Loucy (cell line): Measurements from ENCODE around the gene ACACB.

Source experiments
- H2AFZ ChIP-seq: fragments of 200-600 bp; sonication (generic); 2 replicates; pipeline ENCODE4 v1.6.0; 2016; ENCODE audit warnings: antibody characterized with exemption, mild to moderate bottlenecking, low read length, moderate library complexity
- H3F3A ChIP-seq: fragments of 200-600 bp; 2 replicates; pipeline ENCODE4 v1.6.0; 2016; ENCODE audit warnings: antibody characterized with exemption, low read depth, mild to moderate bottlenecking
- H3K27me3 ChIP-seq: fragments of 200-600 bp; sonication (generic); 2 replicates; pipeline ENCODE4 v1.6.1; 2014; ENCODE audit warnings: low read length, mild to moderate bottlenecking; ENCODE audit not compliant: insufficient read depth, poor library complexity, severe bottlenecking
- H3K36me3 ChIP-seq: fragments of 200-600 bp; sonication (generic); 2 replicates; pipeline ENCODE4 v1.6.1; 2016; ENCODE audit warnings: low read length; ENCODE audit not compliant: insufficient read depth
- H3K4me1 ChIP-seq: fragments of 200-600 bp; sonication (generic); 2 replicates; pipeline ENCODE4 v1.5.1; 2014; ENCODE audit warnings: low read length, mild to moderate bottlenecking; ENCODE audit not compliant: insufficient read depth, poor library complexity, severe bottlenecking
- H3K4me2 ChIP-seq: fragments of 200-600 bp; sonication (generic); 2 replicates; pipeline ENCODE4 v1.6.0; 2014; ENCODE audit warnings: antibody characterized with exemption, low read length, low read depth, mild to moderate bottlenecking; ENCODE audit not compliant: poor library complexity, severe bottlenecking
- H3K4me3 ChIP-seq: fragments of 200-600 bp; sonication (generic); 2 replicates; pipeline ENCODE4 v1.5.1; 2014; ENCODE audit warnings: low read length, mild to moderate bottlenecking, mixed read lengths; ENCODE audit not compliant: poor library complexity, severe bottlenecking
- H3K79me2 ChIP-seq: fragments of 200-600 bp; sonication (generic); 2 replicates; pipeline ENCODE4 v1.6.1; 2014; ENCODE audit warnings: low read length; ENCODE audit not compliant: insufficient read depth
- H3K9ac ChIP-seq: fragments of 200-600 bp; sonication (generic); 2 replicates; pipeline ENCODE4 v1.6.0; 2014; ENCODE audit warnings: mild to moderate bottlenecking, low read depth, low read length, moderate library complexity; ENCODE audit not compliant: poor library complexity, severe bottlenecking
- H3K9me2 ChIP-seq: fragments of 200-600 bp; sonication (generic); replicated peaks from 2 replicates; pipeline ENCODE4 v1.6.1; 2016; ENCODE audit warnings: low read depth, low read length, mixed read lengths
- H3K9me3 ChIP-seq: fragments of 200-600 bp; sonication (generic); 2 replicates; pipeline ENCODE4 v1.6.1; 2014; ENCODE audit warnings: mild to moderate bottlenecking, antibody characterized with exemption, low read length, low read depth; ENCODE audit not compliant: insufficient read depth
- H4K20me1 ChIP-seq: fragments of 200-600 bp; sonication (generic); 2 replicates; pipeline ENCODE4 v1.6.0; 2014; ENCODE audit warnings: antibody characterized with exemption, low read length, mild to moderate bottlenecking; ENCODE audit not compliant: insufficient read depth, poor library complexity, severe bottlenecking
- CTCF ChIP-seq: fragments of 200-600 bp; sonication (generic); conservative IDR thresholded peaks from 2 replicates; pipeline ENCODE4 v1.5.1; 2014; ENCODE audit warnings: mild to moderate bottlenecking, antibody characterized with exemption, low read length
- EZH2phosphoT487 ChIP-seq: fragments of 200-600 bp; IDR thresholded peaks from 2 replicates; pipeline ENCODE4 v1.6.1; 2018; ENCODE audit warnings: antibody characterized with exemption, mild to moderate bottlenecking, moderate library complexity, borderline replicate concordance

ACACB gene

GRCh38 chr12:109291521-109292341 lies 175.3 kb downstream of the ACACB start:
- H3K36me3 ChIP-seq, result no peaks in the 10 kb centered on the region
- no peak for TF ChIP-seq EZH2phosphoT487
- no peak for TF ChIP-seq CTCF
- no peak overlapping the region for H3K4me2 ChIP-seq
- H3K9me2 ChIP-seq, result no peaks in the 10 kb centered on the region
- no peaks in the 10 kb centered on the region for H3F3A ChIP-seq
- H3K9me3 ChIP-seq, result no peaks in the 10 kb centered on the region
- H4K20me1 ChIP-seq, result no peaks in the 10 kb centered on the region
- H3K4me3 ChIP-seq, result no peak overlapping the region
- H3K27me3 ChIP-seq, result no peaks in the 10 kb centered on the region
- no peaks in the 10 kb centered on the region for H3K79me2 ChIP-seq
- H2AFZ ChIP-seq, result no peak overlapping the region
- no peaks in the 10 kb centered on the region for H3K4me1 ChIP-seq
- H3K9ac ChIP-seq, result no peak overlapping the region

- Histone ChIP-seq H3K36me3 (no peaks in the 10 kb centered on the region), H3K4me1 (no peaks in the 10 kb centered on the region), H3K9ac (no peak overlapping the region), H3K27me3 (no peaks in the 10 kb centered on the region), H2AFZ (no peak overlapping the region), H3K4me3 (no peak overlapping the region), H3K9me2 (no peaks in the 10 kb centered on the region), H3K9me3 (no peaks in the 10 kb centered on the region), H3F3A (no peaks in the 10 kb centered on the region), H3K79me2 (no peaks in the 10 kb centered on the region), H4K20me1 (no peaks in the 10 kb centered on the region), H3K4me2 (no peak overlapping the region)
- TF ChIP-seq EZH2phosphoT487 (no peak), CTCF (no peak)
Observed at GRCh38 chr12:109292342-109292711, 175.9 kb downstream of the ACACB start.

- no peak for TF ChIP-seq CTCF
- no peak for TF ChIP-seq EZH2phosphoT487
- Histone ChIP-seq H3K9me3 (no peaks in the 10 kb centered on the region), H3K36me3 (no peaks in the 10 kb centered on the region), H3K9ac (no peak overlapping the region), H3K4me2 (no peak overlapping the region), H2AFZ (no peak overlapping the region), H3K4me3 (no peak overlapping the region), H4K20me1 (no peaks in the 10 kb centered on the region), H3K4me1 (no peaks in the 10 kb centered on the region), H3F3A (no peaks in the 10 kb centered on the region), H3K9me2 (no peaks in the 10 kb centered on the region), H3K79me2 (no peaks in the 10 kb centered on the region), H3K27me3 (no peaks in the 10 kb centered on the region)
Observed at GRCh38 chr12:109293106-109293505, 176.7 kb downstream of the ACACB start.
